Activated T-cell treated with anti-CD3 and anti-CD28 coated beads, Interleukin-2, amount 50 U/mL, for 24 hours (primary cell): ENCODE measurements around the gene PIGC.

Source experiments
- DNase-seq: peaks from one replicate; pipeline ENCODE4 v3.0.0-alpha.2; 2020
- H3K27ac Mint-ChIP-seq: 2 replicates; pipeline ENCODE4 v1.8.0; 2020; ENCODE audit warnings: mild to moderate bottlenecking, mixed read lengths
- H3K27me3 Mint-ChIP-seq: 2 replicates; pipeline ENCODE4 v1.8.0; 2020; ENCODE audit warnings: mixed read lengths
- H3K36me3 Mint-ChIP-seq: 2 replicates; pipeline ENCODE4 v1.8.0; 2020; ENCODE audit warnings: low read depth, mixed read lengths
- H3K4me1 Mint-ChIP-seq: 2 replicates; pipeline ENCODE4 v1.8.0; 2020; ENCODE audit warnings: low read depth, mixed read lengths
- H3K4me3 Mint-ChIP-seq: 2 replicates; pipeline ENCODE4 v1.8.0; 2020; ENCODE audit warnings: mild to moderate bottlenecking, moderate library complexity, mixed read lengths
- H3K9me3 Mint-ChIP-seq: 2 replicates; pipeline ENCODE4 v1.8.0; 2020; ENCODE audit warnings: mixed read lengths

The PIGC gene

DNA sequence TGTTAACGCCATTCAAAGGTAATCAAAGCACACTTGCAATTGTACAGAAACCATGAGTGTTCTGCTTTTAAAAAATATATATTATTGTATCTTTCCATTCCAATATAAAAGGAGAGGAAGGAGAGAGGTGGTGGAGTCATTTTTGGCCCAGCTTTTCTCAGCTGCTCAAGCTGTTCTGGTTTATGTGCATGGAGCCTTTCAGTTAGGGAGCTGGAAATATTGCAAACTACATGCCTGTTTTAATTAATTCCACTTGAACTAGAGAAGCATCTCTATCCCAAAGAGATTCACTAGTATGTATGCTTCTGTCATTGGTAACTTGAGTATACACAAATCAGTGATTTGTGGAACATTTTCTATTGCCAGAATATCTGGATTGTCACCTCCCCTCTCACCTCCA, 51.9 kb downstream of the PIGC start:
- H3K9me3 Mint-ChIP-seq = no peaks in the 10 kb centered on the region
- DNase-seq = no peak
- H3K4me3 Mint-ChIP-seq = no peak overlapping the region
- H3K27ac Mint-ChIP-seq = no peak overlapping the region
- peaks cover 59% of the 10 kb centered on the region for H3K4me1 Mint-ChIP-seq
- no peaks in the 10 kb centered on the region for H3K36me3 Mint-ChIP-seq
- no peaks in the 10 kb centered on the region for H3K27me3 Mint-ChIP-seq
